ENCODE results near the gene ELF1.
"Not testable (repeated sequence)": the region's sequence is repeated elsewhere in the genome, so short reads cannot be mapped to it uniquely, and the experiment has no call there.

The ELF1 gene

DNA sequence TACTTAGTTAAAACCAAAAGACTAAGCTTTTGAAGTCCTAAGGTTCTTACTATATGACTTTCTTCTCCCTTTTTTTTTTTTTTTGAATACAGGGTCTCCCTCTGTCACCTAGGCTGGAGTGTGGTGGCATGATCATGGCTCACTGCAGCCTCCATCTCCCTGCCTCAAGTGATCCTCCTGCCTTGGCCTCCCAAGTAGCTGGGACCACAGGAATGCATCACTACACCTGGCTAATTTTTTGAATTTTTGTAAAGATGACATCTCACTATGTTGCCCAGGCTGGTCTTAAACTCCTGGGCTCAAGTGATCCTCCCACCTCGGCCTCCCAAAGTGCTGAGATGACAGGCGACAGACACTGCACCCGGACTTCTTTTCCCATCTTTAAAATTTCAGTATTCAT is 89.2 kb downstream of the ELF1 start:
- DNase-seq: not testable (repeated sequence)

DNA sequence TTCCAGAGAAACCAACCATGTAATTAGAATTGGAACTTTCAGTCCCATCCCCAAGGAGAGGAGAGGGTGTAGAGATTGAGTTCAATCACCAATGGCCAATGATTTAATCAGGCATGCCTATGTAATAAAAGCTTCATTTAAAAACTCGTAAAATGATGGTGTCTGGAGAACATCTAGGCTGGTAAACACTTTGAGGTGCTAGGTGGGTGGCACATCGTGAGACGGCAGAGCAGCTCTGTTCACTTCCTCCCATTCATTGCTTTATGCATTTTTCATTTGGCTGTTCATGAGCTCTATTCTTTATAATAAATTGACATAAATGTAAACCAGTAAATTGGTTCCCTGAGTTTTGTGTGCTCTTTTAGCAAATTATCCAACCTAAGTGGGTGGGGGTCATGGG is 90.1 kb downstream of the ELF1 start:
- no peak for DNase-seq

DNA sequence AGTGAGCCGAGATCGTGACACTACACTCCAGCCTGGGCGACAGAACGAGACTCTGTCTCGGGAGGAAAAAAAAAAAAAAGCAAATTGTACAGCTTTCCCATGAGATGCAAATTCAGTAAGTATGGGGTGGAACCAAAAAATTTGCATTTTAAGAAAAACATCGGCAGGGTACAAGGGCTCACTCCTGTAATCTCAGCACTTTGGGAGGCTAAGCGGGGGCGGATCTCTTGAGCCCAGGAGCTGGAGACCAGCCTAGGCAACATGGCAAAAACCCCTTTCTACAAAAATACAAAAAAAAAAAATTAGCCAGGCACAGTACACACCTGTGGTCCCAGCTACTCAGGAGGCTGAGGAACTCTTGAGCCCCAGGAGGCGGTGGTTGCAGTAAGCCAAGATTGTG is 91.2 kb downstream of the ELF1 start:
- DNase-seq: no peak

DNA sequence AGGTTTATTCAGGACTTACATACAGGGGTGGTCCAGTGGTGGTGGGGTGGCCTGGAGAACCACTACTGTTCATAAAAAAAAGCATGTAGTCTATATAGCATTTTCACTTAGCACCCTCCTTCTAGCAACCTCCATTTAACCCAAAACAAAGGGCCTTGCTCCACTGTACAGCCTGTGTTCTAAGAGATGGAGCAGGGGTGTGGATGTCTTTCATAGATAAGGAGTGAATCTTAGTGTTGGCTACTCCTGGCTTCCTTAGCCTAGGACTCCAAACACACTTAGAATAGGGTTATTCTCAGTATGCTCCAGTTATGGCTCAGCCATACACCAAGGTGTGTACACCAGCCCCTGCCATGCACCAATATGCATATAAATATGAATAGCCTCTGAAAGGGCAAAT is 95.2 kb downstream of the ELF1 start:
- DNase-seq: no peak

DNA sequence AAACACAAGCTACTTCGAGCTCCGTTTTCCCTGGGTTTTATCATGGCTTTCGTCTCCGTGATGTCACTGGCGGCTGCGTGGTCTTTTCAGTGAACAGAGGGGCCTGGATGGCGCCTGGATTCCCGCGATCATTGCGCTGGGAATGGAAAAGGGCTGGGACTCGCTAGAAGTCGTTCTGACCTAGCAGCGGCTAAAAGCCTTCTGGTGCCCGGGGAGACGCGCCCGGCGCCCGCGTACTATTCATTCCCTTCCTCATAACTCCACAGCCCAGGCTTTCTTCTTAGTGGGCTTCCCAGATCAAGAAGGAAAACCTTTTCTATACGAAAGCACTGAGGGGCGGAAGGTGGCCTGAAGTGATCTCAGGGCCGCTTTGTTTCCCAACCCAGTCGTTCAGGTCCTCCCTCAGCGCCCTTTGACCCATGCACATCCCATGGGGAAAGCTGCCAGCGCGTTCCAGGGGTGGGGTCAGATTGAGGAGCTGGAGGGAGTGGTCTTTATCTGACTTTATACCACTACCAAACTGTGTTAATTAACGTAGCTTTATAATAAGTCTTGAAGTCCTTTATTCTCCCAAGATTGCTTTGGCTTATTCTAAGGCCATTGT is 96.6 kb downstream of the ELF1 start:
- DNase-seq: no peak

DNA sequence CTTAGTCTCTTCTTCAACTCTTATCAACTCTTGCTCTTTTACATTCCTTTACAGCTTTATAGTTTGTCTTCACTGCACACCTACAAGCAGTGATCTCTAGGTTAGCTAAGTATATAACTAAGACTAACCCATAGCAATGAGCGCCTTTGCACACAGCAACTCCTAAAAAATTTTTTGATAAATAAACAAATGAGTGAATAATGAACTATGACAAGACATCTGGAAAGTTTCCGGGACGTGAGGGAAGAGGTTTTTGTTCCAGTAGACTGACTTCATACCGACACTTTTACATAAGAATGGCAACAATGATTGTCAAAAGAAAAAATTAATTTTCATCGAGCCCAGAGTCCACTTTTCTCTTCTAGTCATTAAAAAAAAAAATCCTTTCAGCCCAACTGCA is 98.3 kb downstream of the ELF1 start:
- DNase-seq: no peak

DNA sequence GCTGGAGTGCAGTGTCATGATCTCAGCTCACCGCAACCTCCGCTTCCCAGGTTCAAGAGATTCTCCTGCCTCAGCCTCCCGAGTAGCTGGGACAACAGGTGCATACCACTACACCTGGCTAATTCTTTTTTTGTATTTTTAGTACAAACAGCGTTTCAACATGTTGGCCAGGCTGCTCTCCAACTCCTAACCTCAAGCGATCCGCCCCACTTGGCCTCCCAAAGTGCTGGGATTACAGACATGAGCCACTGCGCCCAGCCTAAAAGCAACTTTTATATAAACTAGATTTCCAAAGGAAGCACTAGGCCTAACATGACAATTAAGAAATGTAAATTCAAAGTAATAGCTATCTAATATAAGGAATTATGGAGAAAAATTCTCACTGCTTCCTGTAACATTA is 99.2 kb downstream of the ELF1 start:
- DNase-seq: not testable (repeated sequence)

DNA sequence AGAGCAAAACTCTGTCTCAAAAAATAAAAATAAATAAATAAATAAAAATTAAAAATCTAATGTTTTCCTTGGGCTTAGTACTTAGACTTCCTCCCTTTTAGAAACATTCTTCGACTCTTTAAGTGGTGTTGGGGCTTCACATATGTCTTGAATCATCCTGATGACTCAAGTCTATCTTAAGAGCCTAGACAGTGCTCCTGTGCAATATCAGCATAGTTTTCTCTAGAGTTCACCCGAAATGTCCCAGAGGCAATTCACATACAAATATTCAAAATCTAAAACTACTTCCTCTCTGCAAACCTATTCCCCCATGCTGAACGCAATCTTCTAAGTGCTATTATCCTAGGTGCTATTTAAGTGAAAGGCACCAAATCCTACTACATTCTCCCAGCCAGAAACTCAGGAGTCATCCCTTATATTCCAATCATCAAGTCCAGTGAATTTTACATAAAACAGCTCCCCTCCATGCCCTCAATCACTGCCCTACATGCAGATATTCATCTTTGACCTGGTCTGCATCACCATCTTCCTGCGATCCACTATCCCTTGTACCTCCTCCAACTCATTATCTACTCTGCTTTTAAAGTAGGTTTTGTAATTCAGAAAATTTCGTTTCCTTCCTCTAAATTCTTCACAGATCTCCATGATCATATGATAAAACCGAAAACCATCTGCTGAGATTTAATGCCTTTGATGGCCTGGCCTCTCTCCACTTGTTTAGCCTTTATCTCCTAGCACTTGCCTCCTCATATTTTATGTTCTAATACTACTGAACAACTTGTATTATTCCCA is 102.7 kb downstream of the ELF1 start:
- no peak for DNase-seq

DNA sequence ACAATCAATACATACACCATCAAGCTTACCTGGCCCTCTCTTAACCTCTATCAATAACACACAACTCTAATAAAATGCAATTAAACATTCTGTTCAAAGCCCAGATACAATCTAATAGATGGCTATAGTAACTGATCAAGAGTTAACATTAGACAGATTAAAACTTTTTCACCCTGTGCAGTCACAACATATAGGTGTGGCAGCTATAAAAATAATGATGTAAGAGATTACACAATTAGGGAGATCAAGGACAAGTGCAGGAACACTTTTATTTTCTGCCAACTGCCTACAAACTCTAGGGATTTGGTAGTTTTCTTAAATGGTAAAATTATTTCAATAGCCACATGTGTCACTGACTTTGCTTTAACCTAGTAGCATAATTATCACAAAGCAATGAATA is 104.3 kb downstream of the ELF1 start:
- DNase-seq: not testable (repeated sequence)

DNA sequence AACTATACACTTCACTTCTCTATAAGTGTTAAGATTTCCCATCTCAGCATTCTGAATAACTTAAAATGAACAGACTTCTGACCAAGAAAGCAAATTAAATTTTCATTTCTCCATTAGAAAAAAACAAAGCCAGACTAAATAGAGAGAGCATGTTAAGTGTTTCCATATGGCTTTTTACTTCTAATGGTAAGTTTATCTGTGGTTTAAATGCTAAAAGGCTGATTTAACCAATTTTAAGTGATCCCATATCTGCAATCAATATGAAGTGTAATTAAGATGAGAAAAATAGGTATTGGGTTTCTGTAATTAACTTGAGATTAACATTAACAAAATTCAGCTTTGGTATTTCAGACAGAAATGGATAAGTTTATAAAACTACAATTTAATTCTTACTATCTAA is 107.8 kb downstream of the ELF1 start:
- DNase-seq: no peak

DNA sequence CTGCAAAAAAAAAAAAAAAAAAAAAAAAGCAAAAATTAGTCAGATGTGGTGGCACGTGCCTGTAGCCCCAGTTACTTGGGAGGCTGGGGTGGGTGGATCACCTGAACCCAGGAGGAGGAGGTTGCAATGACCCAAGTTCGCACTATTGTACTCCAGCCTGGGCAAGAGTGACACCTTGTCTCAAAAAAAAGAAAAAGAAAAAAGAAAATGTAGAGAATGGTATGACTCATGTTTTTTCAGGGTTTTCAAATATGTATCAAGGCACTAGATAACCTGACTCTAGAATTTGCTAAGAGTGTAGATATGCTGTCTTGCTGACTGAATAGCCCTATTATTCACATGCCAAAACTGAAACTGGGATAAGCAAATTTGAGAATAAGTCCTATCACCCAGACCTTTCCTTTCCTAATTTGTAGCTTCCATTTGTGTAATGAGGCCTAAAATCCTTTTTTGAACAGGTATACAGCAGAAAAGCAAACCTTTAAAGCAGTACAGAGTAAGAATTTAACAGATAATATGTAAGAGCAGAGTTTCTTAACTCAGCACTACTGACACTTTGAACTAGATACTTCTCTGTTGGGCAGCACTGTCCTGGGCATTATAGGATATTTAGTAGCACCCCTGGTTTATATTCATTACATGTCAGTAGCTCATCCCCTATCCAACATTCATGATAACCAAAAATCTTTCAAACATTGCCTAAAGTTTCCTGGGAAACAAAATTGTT is 108.6 kb downstream of the ELF1 start:
- no peak for DNase-seq

DNA sequence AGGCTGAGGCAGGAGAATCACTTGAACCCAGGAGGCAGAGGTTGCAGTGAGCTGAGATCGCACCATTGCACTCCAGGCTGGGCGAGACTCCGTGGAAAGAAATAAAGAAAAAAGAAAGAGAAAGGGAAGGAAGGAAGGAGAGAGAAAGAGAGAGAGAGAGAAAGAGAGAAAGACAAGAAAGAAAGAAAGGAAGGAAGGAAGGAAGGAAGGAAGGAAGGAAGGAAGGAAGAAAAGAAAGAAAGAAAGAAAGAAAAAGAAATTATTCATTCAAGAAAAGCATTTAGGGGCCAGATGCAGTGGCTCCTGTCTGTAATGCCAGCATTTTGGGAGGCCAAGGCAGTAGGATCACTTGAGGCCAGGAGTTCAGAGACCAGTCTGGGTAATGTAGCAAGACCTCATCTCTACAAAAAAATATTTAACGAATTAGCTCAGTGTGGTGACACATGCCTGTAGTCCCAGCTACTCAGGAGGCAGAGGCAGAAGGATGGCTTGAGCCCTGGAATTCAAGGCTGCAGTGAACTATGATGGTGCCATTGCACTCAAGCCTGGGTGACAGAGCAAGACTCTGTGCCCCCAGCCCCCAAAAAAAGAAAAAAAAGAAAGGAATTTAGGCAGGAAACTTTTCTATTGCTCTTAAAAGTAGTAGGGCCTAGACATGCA is 109.4 kb downstream of the ELF1 start:
- not testable (repeated sequence) for DNase-seq

DNA sequence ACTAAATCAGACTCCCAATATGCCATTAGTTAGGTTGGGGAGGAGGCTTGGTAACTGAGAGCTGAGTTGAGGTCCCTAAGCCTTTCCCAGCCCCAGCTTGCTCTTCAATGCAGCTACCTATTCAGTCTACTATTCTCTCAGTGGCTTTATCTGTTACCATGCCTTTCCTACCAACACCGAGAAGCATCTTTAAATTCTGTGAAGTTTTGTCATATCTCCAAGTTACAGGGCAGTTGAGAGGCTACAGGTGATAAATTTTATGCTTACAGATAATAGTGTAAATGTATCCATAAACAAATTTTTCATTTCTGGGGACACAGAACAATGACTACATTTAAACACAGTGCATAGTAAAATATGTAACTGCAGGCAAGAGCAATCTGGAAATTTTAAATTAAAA is 110.6 kb downstream of the ELF1 start:
- no peak for DNase-seq

DNA sequence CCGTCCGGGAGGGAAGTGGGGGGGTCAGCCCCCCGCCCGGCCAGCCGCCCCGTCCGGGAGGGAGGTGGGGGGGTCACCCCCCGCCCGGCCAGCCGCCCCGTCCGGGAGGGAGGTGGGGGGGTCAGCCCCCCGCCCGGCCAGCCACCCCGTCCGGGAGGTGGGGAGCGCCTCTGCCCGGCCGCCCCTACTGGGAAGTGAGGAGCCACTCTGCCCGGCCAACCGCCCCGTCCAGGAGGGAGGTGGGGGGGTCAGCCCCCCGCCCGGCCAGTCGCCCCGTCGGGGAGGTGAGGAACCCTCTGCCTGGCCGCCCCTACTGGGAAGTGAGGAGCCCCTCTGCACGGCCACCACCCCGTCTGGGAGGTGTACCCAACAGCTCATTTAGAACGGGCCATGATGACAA is 118.1 kb downstream of the ELF1 start:
- not testable (repeated sequence) for DNase-seq

DNA sequence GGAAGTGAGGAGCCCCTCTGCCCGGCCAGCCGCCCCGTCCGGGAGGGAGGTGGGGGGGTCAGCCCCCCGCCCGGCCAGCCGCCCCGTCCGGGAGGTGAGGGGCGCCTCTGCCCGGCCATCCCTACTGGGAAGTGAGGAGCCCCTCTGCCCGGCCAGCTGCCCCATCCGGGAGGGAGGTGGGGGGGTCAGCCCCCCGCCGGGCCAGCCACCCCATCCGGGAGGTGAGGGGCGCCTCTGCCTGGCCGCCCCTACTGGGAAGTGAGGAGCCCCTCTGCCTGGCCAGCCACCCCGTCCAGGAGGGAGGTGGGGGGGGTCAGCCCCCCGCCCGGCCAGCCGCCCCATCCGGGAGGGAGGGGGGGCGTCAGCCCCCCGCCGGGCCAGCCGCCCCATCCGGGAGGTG is 118.5 kb downstream of the ELF1 start:
- not testable (repeated sequence) for DNase-seq

DNA sequence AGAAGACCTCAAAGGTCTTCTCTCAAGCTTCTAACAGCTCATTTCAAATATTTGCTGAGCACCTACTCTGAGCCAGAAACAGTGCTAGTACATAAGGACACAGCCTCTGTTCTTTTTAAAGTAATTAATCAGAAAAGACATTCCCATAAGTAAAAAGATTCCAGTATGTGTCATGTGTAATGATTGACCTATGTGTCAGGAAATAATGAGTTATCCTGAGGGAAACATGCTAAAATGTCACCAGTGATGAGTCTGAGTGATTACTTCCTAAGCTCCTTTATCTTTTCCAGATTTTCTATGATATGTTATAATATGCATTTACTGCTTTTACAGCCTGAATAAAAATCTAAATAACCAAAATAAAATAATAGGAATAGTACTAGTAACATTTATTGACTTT is 122.1 kb downstream of the ELF1 start:
- no peak for DNase-seq

DNA sequence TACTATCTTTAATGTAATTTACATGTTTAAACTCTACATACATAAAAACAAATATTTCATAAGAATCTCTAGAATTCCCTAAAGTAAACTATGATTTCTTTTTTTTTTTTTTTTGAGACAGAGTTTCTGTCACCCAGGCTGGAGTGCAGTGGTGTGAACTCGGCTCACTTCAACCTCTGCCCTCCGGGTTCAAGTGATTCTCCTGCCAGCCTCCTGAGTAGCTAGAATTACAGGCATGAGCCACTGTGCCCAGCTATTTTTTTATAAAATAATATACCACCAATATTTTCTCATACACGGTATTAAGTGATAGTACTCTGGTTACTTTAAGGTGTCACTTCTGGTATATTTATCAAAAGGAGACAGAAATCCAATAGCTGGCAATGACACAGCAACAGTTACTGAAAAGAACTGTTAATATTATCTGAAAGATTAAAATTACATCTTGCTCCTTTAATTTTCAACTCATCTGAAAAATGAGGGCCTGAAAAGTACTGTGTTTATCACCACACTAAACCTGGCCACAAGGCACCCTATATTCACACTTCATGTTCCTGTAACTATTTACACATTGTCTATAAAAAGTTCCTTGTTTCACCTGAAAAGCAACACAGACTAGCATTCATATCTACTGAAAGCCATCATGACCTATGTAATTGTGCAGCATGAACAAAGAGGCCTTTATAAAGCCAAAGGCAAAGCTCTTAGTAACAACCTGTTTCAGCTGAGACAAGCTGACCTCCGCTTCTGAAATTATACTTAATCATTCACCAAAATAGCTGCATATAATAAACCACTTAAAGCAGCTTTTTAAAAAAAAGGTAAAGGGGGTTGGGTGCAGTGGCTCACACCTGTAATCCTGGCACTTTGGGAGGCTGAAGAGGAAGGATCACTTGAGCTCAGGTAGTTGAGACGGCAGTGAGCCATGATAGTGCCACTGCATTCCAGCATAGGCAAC is 123.6 kb downstream of the ELF1 start:
- no peak for DNase-seq

DNA sequence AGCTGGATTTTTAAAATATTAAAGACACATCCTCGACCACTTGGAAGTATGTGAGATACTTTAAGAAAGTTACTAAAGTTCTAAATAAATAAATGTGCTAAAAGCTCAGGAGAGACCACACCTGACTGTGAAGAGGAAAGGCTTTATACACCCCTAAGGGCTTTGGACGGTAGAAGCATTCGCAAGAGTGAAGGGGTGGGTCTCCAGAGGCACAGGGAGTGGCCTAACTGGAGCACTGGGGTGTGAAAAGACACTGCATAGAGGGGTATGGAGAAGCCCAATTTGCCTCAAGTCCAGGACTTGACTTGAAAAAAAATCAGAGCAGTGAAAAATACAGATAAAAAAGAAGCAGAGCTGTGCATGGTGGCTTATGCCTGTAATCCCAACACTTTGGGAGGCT is 125.5 kb downstream of the ELF1 start:
- not testable (repeated sequence) for DNase-seq

DNA sequence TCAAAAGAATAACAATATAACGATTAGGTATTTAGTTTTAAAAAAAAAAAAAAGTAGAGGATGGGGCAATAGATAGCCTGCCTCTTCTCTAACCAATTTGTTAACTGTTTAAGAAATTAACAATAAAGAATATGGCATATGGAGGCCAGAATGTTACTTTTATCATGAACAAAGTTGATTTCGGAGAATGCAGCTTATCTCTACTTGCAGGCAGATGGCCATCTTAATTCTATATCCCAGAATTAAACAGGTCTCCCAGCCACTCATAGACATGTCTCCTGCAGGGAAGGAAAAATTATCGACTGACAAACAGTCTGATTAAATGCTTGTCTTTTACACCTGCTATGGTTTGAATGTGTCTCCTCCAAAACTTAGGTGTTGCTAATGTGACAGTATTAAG is 133.1 kb downstream of the ELF1 start:
- no peak for DNase-seq

DNA sequence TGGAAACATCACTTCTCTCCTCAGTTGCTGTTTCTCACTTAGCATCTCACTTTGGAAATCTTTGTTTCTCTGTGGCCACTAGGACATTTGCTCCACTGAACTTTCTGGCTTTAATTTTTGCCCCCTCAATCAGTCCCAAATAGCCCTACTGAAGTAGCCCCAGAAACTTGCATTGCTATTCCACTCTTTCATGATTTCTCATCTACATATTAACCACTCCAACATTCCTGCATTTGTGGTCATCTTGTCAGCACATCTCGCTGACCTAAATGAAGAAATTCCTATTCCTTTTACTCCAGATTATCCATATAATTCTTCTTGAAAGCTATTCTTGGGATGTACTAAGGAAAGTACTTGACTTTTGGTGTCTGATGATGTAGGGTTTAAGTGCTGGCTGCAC is 134.9 kb downstream of the ELF1 start:
- DNase-seq: not testable (repeated sequence)
